GM21390 (cell line): ENCODE results near the gene ZNF345.

ENCODE experiments used
- ATAC-seq: cut with Tn5 transposase; IDR thresholded peaks from one replicate; pipeline ENCODE4 v1.9.1; 2021; ENCODE audit not compliant: unreplicated experiment

Gene ZNF345

GRCh38 chr19:36850559-36851442 is at the start of gene ZNF345:
Gene ZNF345 (plus strand): TSS chr19:36850876. CDS start chr19:36876831, 25,955 bp downstream.
- peak; percentile 62 for ATAC-seq

- ATAC-seq: no peak
Observed at GRCh38 chr19:36805364-36805763, 45.3 kb upstream of the ZNF345 start.

- no peak for ATAC-seq
Observed at GRCh38 chr19:36807029-36807428, 43.6 kb upstream of the ZNF345 start.

GRCh38 chr19:36819130-36819630 is 31.5 kb upstream of the ZNF345 start:
- ATAC-seq: no peak

DNA sequence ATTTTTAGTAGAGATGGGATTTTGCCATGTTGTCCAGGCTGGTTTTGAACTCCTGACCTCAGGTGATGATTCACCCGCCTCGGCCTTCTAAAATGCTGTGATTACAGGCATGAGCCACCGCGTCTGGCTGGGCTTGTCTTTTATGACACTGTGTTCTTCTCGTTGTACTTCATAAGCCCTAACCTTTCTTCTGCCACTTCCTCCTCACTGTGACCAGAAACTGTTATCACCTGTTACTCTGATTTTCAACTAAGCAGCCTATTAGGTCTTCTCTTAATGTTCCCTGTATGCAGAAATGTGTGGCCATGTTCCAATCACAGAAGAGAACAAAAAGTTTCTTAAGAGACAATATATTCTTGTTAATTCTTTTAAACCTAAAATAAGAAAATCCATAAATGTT is 28.9 kb upstream of the ZNF345 start:
- no peak for ATAC-seq

DNA sequence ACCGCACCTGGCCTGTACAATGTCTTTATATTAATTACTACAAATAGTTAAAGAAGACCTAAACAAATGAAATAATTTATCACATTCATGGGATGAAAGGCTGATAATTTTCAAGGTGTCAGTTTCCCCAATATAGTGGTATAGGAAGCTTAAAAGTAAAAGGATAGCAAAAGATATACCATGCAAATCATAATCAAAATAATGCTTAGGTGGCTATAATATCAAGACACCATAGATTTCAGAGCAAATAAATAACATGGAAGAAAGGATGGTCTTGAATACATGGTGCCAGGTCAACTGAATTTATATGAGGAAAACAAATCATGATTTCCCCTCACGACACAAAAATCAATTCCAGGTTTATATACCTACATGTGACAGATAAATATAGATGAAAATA is 17.2 kb upstream of the ZNF345 start:
- no peak for ATAC-seq

DNA sequence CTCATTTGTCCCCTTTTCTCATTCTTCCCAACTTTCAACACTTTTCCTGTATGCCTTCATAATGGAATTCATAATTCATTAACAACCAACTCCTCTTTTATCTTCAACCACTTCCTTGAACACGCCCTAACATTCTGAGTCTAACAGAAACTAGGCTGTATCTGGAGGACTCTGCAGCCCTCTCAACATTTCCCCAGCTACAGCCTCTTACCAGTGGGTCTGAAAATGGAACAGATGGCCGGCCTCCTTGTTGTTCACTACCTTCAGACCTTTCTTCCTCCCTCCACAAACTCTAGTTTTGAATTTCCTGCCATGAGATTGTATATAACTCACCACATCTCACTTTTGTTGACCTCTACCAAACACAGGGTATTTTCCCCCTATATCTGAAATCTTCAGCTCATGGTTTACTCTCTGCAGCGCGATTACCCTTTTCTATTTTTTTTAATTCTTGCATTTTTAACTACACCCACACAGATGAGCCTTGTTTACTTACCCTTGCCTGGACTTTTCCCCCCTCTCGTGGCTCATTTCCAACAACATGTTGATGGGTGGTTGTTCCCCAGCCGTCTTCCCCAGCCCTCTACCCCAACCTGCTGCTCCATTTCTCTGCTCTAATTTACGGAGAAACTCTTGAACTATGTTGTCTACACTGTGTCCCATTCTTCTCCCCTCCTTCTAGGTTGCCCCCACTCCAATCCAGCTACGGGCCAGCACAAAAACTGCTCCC is 13.3 kb upstream of the ZNF345 start:
- ATAC-seq: no peak

GRCh38 chr19:36837906-36838783 is 12.5 kb upstream of the ZNF345 start, which contains the start of gene ZNF790:
Gene ZNF790 (minus strand): TSS chr19:36838387. CDS start chr19:36825619, 12,768 bp downstream.
- peak; percentile 88 for ATAC-seq

- no peak for ATAC-seq
Observed at GRCh38 chr19:36838784-36839324, 11.8 kb upstream of the ZNF345 start.

GRCh38 chr19:36847968-36848367 is 2.7 kb upstream of the ZNF345 start:
- no peak for ATAC-seq

DNA sequence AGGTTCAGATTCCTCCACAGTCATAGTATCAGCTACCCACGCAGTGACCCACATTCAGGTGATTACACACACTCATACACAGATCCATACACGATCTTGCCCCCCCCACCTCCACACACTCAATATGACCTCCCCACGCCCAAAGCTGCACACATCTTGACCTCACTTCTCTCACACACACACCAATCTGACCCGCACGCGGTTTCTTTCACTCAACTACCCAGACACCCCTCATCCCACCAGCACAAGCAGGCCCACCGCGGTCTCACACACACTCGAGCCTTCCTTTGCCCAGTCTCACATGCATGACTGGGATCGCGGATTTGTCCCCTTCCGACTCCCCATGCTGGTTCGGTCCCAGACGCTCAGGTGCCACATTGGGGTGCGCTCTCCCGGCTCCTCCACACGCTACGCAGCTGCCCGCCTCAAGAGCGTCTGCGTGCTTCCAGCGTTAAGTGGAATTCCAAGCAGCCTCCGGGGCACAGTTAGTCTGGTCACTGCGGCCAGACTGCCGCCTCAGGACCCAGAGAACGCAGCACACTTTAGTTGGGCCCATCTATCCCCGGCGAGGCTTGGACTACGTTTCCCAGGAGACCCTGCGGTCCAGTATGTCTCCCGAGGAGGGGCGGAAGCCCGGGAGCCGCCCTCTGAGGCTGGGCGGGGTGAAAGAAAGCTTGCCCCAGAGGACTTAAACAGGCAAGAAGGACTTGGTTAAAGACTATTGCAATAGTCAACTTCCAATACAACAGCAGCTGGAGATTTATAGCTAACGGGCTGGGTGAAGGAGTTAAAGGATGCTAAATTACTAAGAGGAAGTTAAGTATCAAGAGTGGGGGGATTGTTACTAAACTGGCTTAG is 746 bp upstream of the ZNF345 start:
- peak; percentile 78 for ATAC-seq

- no peak for ATAC-seq
Observed at GRCh38 chr19:36851898-36852297, 1.2 kb downstream of the ZNF345 start.

DNA sequence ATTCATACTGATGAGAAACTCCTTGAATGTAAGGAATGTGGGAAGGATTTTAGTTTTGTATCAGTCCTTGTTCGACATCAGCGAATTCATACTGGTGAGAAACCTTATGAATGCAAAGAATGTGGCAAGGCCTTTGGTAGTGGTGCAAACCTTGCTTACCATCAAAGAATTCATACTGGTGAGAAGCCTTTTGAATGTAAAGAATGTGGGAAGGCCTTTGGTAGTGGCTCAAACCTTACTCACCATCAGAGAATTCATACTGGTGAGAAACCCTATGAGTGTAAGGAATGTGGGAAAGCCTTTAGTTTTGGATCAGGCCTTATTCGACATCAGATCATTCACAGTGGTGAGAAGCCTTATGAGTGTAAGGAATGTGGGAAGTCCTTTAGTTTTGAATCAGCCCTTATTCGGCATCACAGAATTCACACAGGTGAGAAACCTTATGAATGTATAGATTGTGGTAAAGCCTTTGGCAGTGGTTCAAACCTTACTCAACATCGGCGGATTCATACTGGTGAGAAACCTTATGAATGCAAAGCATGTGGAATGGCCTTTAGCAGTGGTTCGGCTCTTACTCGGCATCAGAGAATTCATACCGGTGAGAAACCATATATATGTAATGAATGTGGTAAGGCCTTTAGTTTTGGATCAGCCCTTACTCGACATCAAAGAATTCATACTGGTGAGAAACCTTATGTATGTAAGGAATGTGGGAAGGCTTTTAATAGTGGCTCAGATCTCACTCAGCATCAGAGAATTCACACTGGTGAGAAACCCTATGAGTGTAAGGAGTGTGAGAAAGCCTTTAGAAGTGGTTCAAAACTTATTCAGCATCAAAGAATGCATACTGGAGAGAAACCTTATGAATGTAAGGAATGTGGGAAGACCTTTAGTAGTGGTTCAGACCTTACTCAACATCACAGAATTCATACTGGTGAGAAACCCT is 26.6 kb downstream of the ZNF345 start:
- no peak for ATAC-seq

- ATAC-seq: no peak
Observed at GRCh38 chr19:36891768-36892357, 41.2 kb downstream of the ZNF345 start.

GRCh38 chr19:36894849-36895383 is 44.2 kb downstream of the ZNF345 start:
- no peak for ATAC-seq

DNA sequence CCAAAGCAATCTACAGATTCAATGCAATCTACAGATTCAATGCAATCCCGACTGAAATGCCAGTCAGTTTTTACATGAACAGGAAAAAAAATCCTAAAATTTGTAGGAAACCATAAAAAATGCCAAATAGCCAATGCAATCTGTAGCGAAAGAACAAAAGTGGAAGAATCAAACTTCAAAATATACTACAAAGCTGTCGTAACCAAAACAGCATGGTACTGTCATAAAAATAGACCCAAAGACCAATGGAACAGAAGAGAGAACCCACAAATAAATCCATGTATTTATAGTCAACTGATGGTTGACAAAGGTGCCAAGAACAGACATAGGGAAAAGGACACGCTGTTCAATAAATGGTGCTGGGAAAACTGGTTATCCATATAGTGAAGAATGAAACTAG is 47.7 kb downstream of the ZNF345 start:
- no peak for ATAC-seq

DNA sequence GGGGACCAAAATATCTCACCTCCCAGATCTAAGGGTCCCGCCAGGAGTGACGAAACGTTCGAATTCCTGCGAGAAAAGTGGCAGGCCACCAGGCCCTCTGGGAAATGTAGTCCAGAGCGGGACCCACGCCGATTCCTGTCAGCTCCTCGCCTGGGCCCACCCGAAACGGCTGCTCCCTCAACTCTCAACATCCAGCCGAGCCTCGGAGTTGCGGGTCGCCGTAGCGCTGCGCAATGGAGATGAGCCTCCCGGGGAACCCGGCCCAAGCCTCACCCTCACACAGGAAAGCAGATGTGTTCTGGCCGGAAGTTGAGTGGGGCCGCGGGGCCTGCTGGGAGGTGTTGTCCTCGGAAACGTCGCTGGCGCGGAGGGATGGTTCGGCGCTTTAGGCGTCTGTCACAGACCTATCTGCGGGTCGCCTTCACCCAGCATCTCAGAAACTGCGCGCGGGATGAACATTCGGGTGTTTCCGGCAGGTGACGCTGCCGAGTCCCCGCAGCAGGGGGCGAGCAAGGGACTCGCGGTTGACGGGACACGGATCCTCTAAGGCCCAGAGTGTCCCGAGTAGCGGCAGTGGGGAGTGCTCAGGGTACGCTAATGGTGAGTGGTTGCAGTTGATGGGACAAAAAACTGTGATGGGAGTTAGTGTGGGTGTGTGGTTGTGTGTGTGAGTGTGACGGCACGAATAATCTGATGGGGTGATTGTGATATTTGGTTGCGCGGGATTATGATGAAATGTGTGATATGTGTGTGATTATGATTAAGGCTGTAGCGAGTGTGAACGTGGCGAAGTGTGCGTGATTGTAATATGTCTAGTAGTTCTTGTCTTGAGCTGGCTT is 65.5 kb downstream of the ZNF345 start, which contains the start of the genes ZNF568 and ZNF829:
Gene ZNF568 (plus strand): TSS at position 341 of the 839 bp plus-strand sequence. CDS start 6,439 bp downstream, outside the sequence.
Gene ZNF829 (minus strand): TSS at position 300 of the 839 bp plus-strand sequence. CDS start 1,124 bp downstream, outside the sequence.
- peak; percentile 90 for ATAC-seq
